PC-9 (cell line): ENCODE measurements around the gene KCNN3.

Source experiments
- CTCF ChIP-seq: fragments of 200-600 bp; sonication (generic); conservative IDR thresholded peaks from 2 replicates; pipeline ENCODE4 v1.6.1; 2017; ENCODE audit warnings: mixed run types, antibody characterized with exemption, mild to moderate bottlenecking, moderate library complexity
- EZH2 ChIP-seq: fragments of 200-600 bp; sonication (generic); IDR thresholded peaks from 2 replicates; pipeline ENCODE4 v1.8.0; 2017; ENCODE audit warnings: antibody characterized with exemption, low read depth

DNA sequence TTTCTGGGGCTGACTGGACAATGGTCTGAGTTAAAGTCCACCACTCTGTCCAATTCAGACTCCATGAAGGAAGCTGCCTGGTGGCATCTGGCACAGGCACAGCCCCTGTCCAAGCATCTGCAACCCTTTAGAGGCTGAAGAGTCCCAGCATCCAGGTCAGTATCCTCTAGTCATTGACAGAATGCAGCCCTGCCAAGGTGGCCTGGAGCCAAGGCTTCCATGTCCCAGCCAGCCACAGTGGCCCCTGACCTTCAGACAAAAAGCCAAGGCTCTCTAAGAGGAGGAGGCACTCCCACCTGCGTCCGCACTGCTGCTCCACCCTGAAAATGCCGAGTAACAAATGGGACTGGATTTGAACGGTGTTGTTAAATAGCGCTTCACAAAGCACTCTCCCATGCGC, 49.4 kb downstream of the KCNN3 start:
- TF ChIP-seq CTCF: no peak
- TF ChIP-seq EZH2: no peak
